ENCODE measurements around the gene KCNG2. TPM values are rescaled to one million over a fixed set of nuclear protein-coding genes. Genes with fewer than 3 reads are reported as not detected.
A peak's percentile ranks its signal among the peaks of the same experiment; 100 is the strongest.

KCNG2 gene
- total and polyA plus RNA-seq, 2 of the 13 experiments (the other 11 are each of a cell fraction or from before 2014, with no cell fraction given): not detected

GRCh38 chr18:79779700-79780190 lies 18.0 kb upstream of the KCNG2 start:
- no peaks in the 10 kb centered on the region for H3K9me3 ChIP-seq (ENCODE audit: low read length)
- POLR2A ChIA-PET: no interaction called here
- intact Hi-C loops (cut with micrococcal nuclease; ENCODE audit: unreplicated experiment) (no loop called here), in situ Hi-C loops (cut with HindIII; ENCODE audit: extremely low pct_ligation_motif_present, low pct_unique_long_range_greater_than_20kb) (no loop called here)
- no peak overlapping the region for H3K9ac ChIP-seq (ENCODE audit: insufficient read depth, low read depth, low read length)
- 57% methylated on average over 15 of the region's 18 CpGs for WGBS (ENCODE audit: low lambda C conversion rate)
- H3K79me2 ChIP-seq (ENCODE audit: insufficient read depth, low read length): no peaks in the 10 kb centered on the region
- H3K27me3 ChIP-seq (ENCODE audit: control insufficient read depth in 1 of 2, insufficient read depth in 2 of 2, low read length in 2 of 2): peaks cover 15 to 74% of the 10 kb centered on the region in 2 experiments
- H4K20me1 ChIP-seq (ENCODE audit: insufficient read depth, low read length): no peaks in the 10 kb centered on the region
- FAIRE-seq (no peak), DNase-seq (ENCODE audit: low spot score) (no peak), ATAC-seq (no peak)
- H3K4me3 ChIP-seq (replicated peaks in 1 of 3; ENCODE audit: insufficient read depth in 1 of 3, low read depth in 2 of 3, low read length in 3 of 3): no peak overlapping the region
- CTCF ChIA-PET (ENCODE audit: low intra/inter-chr PET ratio, low total read pairs): no interaction called here
- H3K36me3 ChIP-seq (replicated peaks in 1 of 2; ENCODE audit: control insufficient read depth in 1 of 2, insufficient read depth in 2 of 2, low read length in 2 of 2): no peaks in the 10 kb centered on the region
- TF ChIP-seq CREB1 (IDR thresholded peaks at IDR 0.05) (peak; percentile 67), CREB1 (CRISPR knock-in tag; IDR thresholded peaks at IDR 0.05) (no peak), HDAC2 (CRISPR knock-in tag; IDR thresholded peaks at IDR 0.05) (no peak)
- H3K27ac ChIP-seq (ENCODE audit: extremely low read length, insufficient read depth, low read length): no peak overlapping the region
- H3K4me1 ChIP-seq (ENCODE audit: insufficient read depth, low read length): peaks cover 13% of the 10 kb centered on the region; the same call in 1 of the 2 replicates
- no peak overlapping the region for H3K4me2 ChIP-seq (ENCODE audit: low read depth, low read length)
- no peak overlapping the region for H2AFZ ChIP-seq (ENCODE audit: low read length)
- no TSS peak for BruUV-seq (replicated peaks)

GRCh38 chr18:79780547-79780946 lies 17.2 kb upstream of the KCNG2 start:
- DNase-seq (ENCODE audit: low spot score) (no peak), FAIRE-seq (no peak), ATAC-seq (no peak)
- CTCF ChIA-PET (ENCODE audit: low intra/inter-chr PET ratio, low total read pairs): no interaction called here
- H3K27ac ChIP-seq (ENCODE audit: extremely low read length, insufficient read depth, low read length): no peak overlapping the region
- intact Hi-C loops (cut with micrococcal nuclease; ENCODE audit: unreplicated experiment): no loop called here
- H3K9me3 ChIP-seq (ENCODE audit: low read length): no peaks in the 10 kb centered on the region
- peaks cover 18 to 75% of the 10 kb centered on the region in 2 experiments for H3K27me3 ChIP-seq (ENCODE audit: control insufficient read depth in 1 of 2, insufficient read depth in 2 of 2, low read length in 2 of 2)
- in situ Hi-C loops (cut with HindIII; ENCODE audit: extremely low pct_ligation_motif_present, low pct_unique_long_range_greater_than_20kb): no loop called here
- TF ChIP-seq, protein P1, sequence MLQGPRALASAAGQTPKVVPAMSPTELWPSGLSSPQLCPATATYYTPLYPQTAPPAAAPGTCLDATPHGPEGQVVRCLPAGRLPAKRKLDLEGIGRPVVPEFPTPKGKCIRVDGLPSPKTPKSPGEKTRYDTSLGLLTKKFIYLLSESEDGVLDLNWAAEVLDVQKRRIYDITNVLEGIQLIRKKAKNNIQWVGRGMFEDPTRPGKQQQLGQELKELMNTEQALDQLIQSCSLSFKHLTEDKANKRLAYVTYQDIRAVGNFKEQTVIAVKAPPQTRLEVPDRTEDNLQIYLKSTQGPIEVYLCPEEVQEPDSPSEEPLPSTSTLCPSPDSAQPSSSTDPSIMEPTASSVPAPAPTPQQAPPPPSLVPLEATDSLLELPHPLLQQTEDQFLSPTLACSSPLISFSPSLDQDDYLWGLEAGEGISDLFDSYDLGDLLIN (CRISPR knock-in tag; IDR thresholded peaks at IDR 0.05; ENCODE audit: borderline replicate concordance): no peak
- peaks cover 13% of the 10 kb centered on the region; the same call in 1 of the 2 replicates for H3K4me1 ChIP-seq (ENCODE audit: insufficient read depth, low read length)
- H3K4me2 ChIP-seq (ENCODE audit: low read depth, low read length): no peak overlapping the region
- POLR2A ChIA-PET: no interaction called here
- no peaks in the 10 kb centered on the region for H3K36me3 ChIP-seq (replicated peaks in 1 of 2; ENCODE audit: control insufficient read depth in 1 of 2, insufficient read depth in 2 of 2, low read length in 2 of 2)
- H4K20me1 ChIP-seq (ENCODE audit: insufficient read depth, low read length): no peaks in the 10 kb centered on the region
- no peak overlapping the region for H2AFZ ChIP-seq (ENCODE audit: low read length)
- H3K4me3 ChIP-seq (replicated peaks in 1 of 3; ENCODE audit: insufficient read depth in 1 of 3, low read depth in 2 of 3, low read length in 3 of 3): no peak overlapping the region
- H3K9ac ChIP-seq (ENCODE audit: insufficient read depth, low read depth, low read length): no peak overlapping the region
- no TSS peak for BruUV-seq (replicated peaks)
- H3K79me2 ChIP-seq (ENCODE audit: insufficient read depth, low read length): no peaks in the 10 kb centered on the region
- 49% methylated on average over 8 of the region's 8 CpGs for WGBS (ENCODE audit: low lambda C conversion rate)

Measured in HepG2 (cell line).